GM23338 (cell line): ENCODE results near the gene S100A7A.

ENCODE experiments used
- EZH2 ChIP-seq: fragments of 200-600 bp; sonication (generic); IDR thresholded peaks from one replicate; pipeline ENCODE4 v1.8.0; 2017; ENCODE audit warnings: antibody characterized with exemption, mild to moderate bottlenecking, low read depth; ENCODE audit not compliant: unreplicated experiment
- EZH2phosphoT487 ChIP-seq: fragments of 200-600 bp; sonication (generic); IDR thresholded peaks from one replicate; pipeline ENCODE4 v1.8.1; 2018; ENCODE audit warnings: antibody characterized with exemption; ENCODE audit not compliant: unreplicated experiment
- STAT1 ChIP-seq: IDR thresholded peaks from one replicate; pipeline ENCODE4 v1.6.1; 2016; ENCODE audit warnings: antibody characterized with exemption; ENCODE audit not compliant: unreplicated experiment
- TF ChIP-seq, protein P1 (sequence below), 2 experiments: fragments of 200-600 bp in 1 of 2; sonication (generic) in 1 of 2; conservative IDR thresholded peaks; 2 replicates each; pipeline versions ENCODE4 v1.5.1 to v1.6.1; 2016 to 2017; ENCODE audit warnings: antibody characterized with exemption in 2 of 2, low read depth in 2 of 2, mild to moderate bottlenecking in 2 of 2, moderate library complexity in 1 of 2
- TF ChIP-seq, protein P2 (sequence below): IDR thresholded peaks from one replicate; pipeline ENCODE4 v1.6.1; 2018; ENCODE audit warnings: antibody characterized with exemption; ENCODE audit not compliant: unreplicated experiment

DNA sequence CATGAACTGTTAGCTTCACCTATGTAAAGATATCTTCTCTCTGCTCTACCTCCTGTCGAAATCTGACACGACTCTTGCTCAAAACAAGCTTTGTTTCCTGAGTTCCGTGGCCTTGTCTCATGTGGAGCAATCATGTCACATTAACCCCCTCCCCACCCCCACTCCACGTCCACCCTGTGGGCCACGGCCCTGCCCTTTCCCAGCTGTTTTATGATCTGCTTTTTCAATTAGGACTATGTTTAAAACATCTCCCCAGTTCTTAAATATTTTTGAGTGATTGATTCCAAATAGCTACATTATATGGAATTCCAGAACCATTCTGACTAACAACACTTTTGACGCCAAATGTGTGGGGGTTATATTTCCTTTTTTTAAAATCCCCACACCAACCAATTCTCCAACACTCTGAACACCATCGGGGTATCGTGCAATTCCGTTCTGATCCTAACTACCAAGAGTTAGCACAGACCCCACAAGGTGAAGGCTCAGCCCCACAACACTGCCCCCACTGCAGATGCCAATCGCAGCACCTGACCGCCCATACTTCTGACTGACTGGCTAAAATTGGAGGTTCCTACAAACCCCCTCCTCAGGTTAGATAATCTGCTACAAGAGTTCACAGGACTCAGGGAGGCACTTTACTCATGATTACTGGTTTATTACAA lies 12.8 kb upstream of the S100A7A start:
- no peak for TF ChIP-seq EZH2
- TF ChIP-seq, protein P1, sequence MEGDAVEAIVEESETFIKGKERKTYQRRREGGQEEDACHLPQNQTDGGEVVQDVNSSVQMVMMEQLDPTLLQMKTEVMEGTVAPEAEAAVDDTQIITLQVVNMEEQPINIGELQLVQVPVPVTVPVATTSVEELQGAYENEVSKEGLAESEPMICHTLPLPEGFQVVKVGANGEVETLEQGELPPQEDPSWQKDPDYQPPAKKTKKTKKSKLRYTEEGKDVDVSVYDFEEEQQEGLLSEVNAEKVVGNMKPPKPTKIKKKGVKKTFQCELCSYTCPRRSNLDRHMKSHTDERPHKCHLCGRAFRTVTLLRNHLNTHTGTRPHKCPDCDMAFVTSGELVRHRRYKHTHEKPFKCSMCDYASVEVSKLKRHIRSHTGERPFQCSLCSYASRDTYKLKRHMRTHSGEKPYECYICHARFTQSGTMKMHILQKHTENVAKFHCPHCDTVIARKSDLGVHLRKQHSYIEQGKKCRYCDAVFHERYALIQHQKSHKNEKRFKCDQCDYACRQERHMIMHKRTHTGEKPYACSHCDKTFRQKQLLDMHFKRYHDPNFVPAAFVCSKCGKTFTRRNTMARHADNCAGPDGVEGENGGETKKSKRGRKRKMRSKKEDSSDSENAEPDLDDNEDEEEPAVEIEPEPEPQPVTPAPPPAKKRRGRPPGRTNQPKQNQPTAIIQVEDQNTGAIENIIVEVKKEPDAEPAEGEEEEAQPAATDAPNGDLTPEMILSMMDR (conservative IDR thresholded peaks at IDR 0.05; ENCODE audit: low read depth in 2 of 2), result no peak
- TF ChIP-seq EZH2phosphoT487, result no peak
- TF ChIP-seq, protein P2, sequence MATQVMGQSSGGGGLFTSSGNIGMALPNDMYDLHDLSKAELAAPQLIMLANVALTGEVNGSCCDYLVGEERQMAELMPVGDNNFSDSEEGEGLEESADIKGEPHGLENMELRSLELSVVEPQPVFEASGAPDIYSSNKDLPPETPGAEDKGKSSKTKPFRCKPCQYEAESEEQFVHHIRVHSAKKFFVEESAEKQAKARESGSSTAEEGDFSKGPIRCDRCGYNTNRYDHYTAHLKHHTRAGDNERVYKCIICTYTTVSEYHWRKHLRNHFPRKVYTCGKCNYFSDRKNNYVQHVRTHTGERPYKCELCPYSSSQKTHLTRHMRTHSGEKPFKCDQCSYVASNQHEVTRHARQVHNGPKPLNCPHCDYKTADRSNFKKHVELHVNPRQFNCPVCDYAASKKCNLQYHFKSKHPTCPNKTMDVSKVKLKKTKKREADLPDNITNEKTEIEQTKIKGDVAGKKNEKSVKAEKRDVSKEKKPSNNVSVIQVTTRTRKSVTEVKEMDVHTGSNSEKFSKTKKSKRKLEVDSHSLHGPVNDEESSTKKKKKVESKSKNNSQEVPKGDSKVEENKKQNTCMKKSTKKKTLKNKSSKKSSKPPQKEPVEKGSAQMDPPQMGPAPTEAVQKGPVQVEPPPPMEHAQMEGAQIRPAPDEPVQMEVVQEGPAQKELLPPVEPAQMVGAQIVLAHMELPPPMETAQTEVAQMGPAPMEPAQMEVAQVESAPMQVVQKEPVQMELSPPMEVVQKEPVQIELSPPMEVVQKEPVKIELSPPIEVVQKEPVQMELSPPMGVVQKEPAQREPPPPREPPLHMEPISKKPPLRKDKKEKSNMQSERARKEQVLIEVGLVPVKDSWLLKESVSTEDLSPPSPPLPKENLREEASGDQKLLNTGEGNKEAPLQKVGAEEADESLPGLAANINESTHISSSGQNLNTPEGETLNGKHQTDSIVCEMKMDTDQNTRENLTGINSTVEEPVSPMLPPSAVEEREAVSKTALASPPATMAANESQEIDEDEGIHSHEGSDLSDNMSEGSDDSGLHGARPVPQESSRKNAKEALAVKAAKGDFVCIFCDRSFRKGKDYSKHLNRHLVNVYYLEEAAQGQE, result no peak
- no peak for TF ChIP-seq STAT1
